ENCODE results near the gene STBD1. TPM values are rescaled to one million over a fixed set of nuclear protein-coding genes. Genes with fewer than 3 reads are reported as not detected.

STBD1 gene
- total RNA-seq, 1 donor from 2014 or later = 1.9 TPM

DNA sequence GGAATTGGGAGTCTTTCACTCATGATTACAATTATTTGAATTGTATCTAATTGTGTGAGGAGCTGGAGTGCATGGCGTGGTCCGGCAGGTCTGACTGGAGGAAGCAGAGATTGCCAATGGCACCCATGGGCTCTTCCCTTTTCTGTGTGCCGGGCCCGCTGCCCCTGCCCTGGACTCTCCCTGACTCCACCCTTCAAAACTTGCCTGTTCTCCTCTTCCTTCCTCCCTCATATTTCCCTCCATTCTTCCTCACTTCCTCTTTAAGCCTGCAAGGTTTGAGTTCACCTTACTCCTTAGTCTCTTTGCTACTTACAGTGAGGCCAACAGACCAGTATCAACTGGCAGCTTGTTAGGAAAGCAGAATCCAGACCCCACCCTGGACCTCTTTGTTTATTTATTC, 6.5 kb upstream of the STBD1 start:
- Mint-ChIP-seq H3K4me3 (ENCODE audit: low read depth) (no peak overlapping the region), H3K36me3 (ENCODE audit: insufficient read depth) (peaks cover 11% of the 10 kb centered on the region)

GRCh38 chr4:76301068-76301774, 5.3 kb upstream of the STBD1 start:
- H3K27ac Mint-ChIP-seq = peak overlapping the region; percentile 72
- H3K4me3 Mint-ChIP-seq (ENCODE audit: low read depth) = no peak overlapping the region
- H3K4me1 Mint-ChIP-seq (ENCODE audit: low read depth) = peaks cover 19% of the 10 kb centered on the region
- H3K9me3 Mint-ChIP-seq (ENCODE audit: low read depth) = peaks cover 15% of the 10 kb centered on the region
- DNase-seq (ENCODE audit: low spot score, unreplicated experiment) = no peak
- peaks cover 7% of the 10 kb centered on the region for H3K27me3 Mint-ChIP-seq
- peaks cover 8% of the 10 kb centered on the region for H3K36me3 Mint-ChIP-seq (ENCODE audit: insufficient read depth)
- no peak for TF ChIP-seq CTCF (IDR thresholded peaks at IDR 0.05; ENCODE audit: unreplicated experiment)

More for the DNA sequence above, 6.5 kb upstream of the STBD1 start:
- H3K4me1 Mint-ChIP-seq (ENCODE audit: low read depth) = peaks cover 17% of the 10 kb centered on the region
- H3K9me3 Mint-ChIP-seq (ENCODE audit: low read depth) = peaks cover 17% of the 10 kb centered on the region
- H3K27me3 Mint-ChIP-seq = peaks cover 4% of the 10 kb centered on the region
- no peak overlapping the region for H3K27ac Mint-ChIP-seq
- DNase-seq (ENCODE audit: low spot score, unreplicated experiment) = no peak
- TF ChIP-seq CTCF (IDR thresholded peaks at IDR 0.05; ENCODE audit: unreplicated experiment) = no peak

DNA sequence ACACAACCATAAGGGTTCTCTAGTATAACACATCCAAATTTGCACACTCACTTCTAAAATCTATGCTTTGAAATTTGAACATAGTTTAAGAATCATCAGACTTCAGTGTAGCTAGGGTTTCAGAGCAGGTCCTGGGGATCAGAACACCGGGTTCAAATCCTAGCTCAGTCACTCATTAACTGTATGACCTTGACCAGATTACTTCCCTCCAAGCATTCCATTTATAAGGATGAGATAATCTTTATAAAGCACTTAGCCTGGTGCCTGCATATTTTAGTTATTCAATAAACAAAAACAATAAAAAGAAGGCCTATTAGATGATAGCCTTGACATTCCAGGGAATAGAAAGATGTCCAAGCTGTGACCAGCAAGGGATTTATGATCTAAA, 4.8 kb upstream of the STBD1 start:
- Mint-ChIP-seq H3K4me3 (ENCODE audit: low read depth) (no peak overlapping the region), H3K36me3 (ENCODE audit: insufficient read depth) (peaks cover 7% of the 10 kb centered on the region), H3K4me1 (ENCODE audit: low read depth) (peaks cover 19% of the 10 kb centered on the region), H3K27ac (peak overlapping the region; percentile 72), H3K27me3 (peaks cover 7% of the 10 kb centered on the region), H3K9me3 (ENCODE audit: low read depth) (peaks cover 12% of the 10 kb centered on the region)
- no peak for DNase-seq (ENCODE audit: low spot score, unreplicated experiment)
- TF ChIP-seq CTCF (IDR thresholded peaks at IDR 0.05; ENCODE audit: unreplicated experiment) = no peak

DNA sequence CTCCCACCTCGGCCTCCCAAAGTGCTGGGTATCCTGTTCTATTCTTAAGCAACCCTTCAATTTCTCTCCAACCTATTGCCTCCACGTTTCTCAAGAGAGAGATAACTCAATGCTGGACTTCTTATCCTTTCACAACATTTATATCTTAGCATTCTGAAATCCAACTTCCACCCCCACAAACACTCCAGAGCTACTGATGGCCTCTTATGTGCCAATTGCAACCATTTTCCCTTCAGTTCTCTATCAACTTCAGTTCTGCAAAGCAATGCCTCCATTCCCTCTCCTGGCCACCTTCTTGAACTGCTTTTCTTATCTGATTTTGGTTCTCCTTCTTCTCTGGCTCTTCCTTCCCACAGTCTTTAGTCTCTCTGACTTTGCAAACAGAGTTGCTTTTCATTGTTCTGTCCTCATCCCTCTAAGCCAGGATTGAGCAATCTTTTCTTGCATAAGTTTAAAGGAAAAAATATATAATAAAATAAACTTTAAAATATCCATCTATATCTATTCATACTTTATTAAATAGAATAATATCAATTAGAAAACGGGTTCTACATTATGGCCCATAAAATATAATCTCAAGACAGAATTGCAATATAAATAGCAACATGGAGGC, 3.6 kb upstream of the STBD1 start:
- Mint-ChIP-seq H3K4me3 (ENCODE audit: low read depth) (no peak overlapping the region), H3K9me3 (ENCODE audit: low read depth) (peaks cover 6% of the 10 kb centered on the region), H3K27me3 (peaks cover 7% of the 10 kb centered on the region), H3K36me3 (ENCODE audit: insufficient read depth) (peaks cover 6% of the 10 kb centered on the region), H3K27ac (no peak overlapping the region), H3K4me1 (ENCODE audit: low read depth) (peaks cover 22% of the 10 kb centered on the region)
- no peak for TF ChIP-seq CTCF (IDR thresholded peaks at IDR 0.05; ENCODE audit: unreplicated experiment)
- DNase-seq (ENCODE audit: low spot score, unreplicated experiment) = no peak

DNA sequence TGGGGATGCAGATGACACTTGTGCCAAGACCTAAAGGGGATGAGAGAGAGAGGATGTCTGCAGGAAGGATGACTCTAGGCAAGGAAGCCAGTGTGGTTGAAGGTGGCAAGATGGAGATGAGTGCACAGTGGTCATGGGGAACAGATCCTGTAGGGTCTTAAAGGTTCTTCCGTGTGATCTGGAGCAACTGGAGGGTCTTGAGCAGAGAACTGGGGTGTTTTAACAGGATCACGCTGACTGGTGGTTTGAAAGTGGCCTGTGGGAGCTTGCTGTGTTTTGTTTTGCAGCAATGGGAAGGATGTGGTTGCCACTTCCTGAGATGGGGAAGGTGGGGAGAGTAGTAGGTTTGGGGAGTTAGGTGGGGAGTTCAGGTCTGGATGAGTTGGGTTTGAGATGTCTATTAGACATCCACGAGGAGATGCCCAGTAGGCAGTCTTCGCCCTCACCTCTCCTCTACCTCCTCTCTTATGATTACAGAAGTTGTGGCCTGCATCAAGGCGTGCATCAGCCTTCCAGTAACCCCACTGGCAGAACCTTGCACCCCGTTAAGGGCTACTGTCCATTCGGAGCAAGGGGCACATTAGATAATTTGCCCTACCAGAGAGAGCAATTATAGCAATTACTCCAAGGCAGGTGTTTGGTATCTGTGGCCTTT, 1.4 kb upstream of the STBD1 start:
- DNase-seq (ENCODE audit: low spot score, unreplicated experiment) = no peak
- TF ChIP-seq CTCF (IDR thresholded peaks at IDR 0.05; ENCODE audit: unreplicated experiment) = no peak
- peaks cover 4% of the 10 kb centered on the region for H3K36me3 Mint-ChIP-seq (ENCODE audit: insufficient read depth)
- H3K9me3 Mint-ChIP-seq (ENCODE audit: low read depth) = no peaks in the 10 kb centered on the region
- peaks cover 23% of the 10 kb centered on the region for H3K4me1 Mint-ChIP-seq (ENCODE audit: low read depth)
- H3K27me3 Mint-ChIP-seq = peaks cover 7% of the 10 kb centered on the region
- peak overlapping the region; percentile 87 for H3K4me3 Mint-ChIP-seq (ENCODE audit: low read depth)
- H3K27ac Mint-ChIP-seq = peak overlapping the region; percentile 57

Data from progenitor cell of endocrine pancreas (in vitro differentiated cells).